GM18873 (cell line): ENCODE data around the gene TMEM9B.
"Not testable (repeated sequence)": the region's sequence is repeated elsewhere in the genome, so short reads cannot be mapped to it uniquely, and the experiment has no call there.

Source experiments
- ATAC-seq: cut with Tn5 transposase; IDR thresholded peaks from one replicate; pipeline ENCODE4 v1.9.1; 2021; ENCODE audit warnings: mild to moderate bottlenecking, moderate library complexity, moderate number of reproducible peaks; ENCODE audit not compliant: unreplicated experiment, low FRiP score

TMEM9B gene

GRCh38 chr11:8964324-8965320, at the start of gene TMEM9B:
Gene TMEM9B (minus strand): TSS chr11:8964442. CDS start chr11:8964313, 129 bp downstream.
- peak; percentile 62 for ATAC-seq

GRCh38 chr11:9013373-9013772, 49.1 kb upstream of the TMEM9B start:
- ATAC-seq = no peak

- ATAC-seq = not testable (repeated sequence)
Measured at GRCh38 chr11:9009538-9009937, 45.3 kb upstream of the TMEM9B start.

GRCh38 chr11:9008661-9009060, 44.4 kb upstream of the TMEM9B start:
- no peak for ATAC-seq

GRCh38 chr11:9008011-9008550, 43.8 kb upstream of the TMEM9B start:
- no peak for ATAC-seq

- ATAC-seq = no peak
Measured at GRCh38 chr11:9005087-9005486, 40.8 kb upstream of the TMEM9B start.

DNA sequence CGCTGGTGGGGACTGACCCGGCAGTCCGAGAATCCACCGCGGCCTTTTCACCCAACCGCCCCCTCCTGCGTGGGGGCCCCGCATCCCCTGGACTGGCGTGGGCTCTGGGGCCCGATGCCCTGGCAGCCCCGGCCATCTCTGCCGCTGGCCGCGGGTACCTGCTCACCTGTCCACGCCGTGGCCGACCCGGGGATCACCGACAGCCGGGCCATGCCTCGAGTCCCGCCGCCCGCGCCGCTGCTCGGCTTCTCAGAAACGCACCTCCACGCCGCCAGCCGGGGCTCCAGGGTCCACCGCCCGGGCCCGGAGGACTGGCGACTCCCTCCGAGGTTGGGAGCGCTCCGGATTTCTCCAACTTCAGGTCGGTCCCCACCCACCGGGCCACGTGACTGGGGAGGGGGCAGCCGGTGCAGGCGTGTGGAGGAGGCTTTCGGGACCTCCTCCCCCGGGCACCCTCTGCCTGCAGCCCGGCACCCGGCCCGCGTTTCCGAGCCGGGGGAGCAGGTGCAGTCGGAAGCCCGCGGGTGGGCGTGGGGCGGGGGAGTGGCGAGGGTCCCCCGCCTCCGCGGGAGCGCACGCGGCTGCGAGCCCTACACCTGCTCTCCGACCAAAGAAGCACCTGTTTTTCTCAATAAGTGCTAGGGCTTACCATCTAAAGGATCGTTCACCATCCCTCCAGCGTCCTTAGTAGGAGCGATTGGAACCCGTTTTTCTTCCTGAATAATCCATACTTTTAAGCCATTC, 40.1 kb upstream of the TMEM9B start:
- ATAC-seq = no peak

- ATAC-seq = no peak
Measured at GRCh38 chr11:9003573-9004182, 39.4 kb upstream of the TMEM9B start, which contains the start of gene NRIP3. Gene NRIP3 (minus strand): TSS chr11:9004001. CDS start chr11:9003935, 66 bp downstream.

DNA sequence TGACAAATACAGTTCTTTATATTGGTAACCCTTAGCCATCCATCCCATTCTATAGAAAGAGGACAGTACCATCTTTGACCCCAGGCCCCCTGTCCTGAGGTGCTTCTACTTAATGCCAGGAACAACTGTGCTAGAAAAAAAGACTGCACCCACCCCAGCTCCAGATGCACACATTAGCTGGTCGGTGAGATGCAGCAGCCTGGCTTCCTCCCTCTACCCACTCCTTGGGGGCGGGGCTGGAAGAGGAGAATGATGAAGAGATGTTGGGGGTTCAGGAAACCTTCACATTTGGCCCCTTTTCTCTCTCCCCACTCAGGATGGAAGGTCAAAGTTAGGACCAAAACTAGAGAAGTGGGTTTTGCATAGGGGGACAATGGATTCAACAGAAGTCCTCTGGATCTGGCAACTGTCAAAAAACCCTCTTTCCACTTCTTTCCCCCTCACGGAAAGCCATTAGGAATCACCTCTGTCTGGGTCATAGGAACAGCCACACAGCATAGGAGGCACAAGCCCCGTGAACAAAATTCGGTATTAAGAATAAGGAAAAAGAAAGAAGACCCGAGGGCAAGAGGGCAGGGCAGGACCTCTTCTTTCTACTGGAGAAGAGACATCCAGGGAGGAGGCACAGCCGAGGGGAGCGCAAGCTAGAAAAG, 38.8 kb upstream of the TMEM9B start:
- ATAC-seq = no peak

DNA sequence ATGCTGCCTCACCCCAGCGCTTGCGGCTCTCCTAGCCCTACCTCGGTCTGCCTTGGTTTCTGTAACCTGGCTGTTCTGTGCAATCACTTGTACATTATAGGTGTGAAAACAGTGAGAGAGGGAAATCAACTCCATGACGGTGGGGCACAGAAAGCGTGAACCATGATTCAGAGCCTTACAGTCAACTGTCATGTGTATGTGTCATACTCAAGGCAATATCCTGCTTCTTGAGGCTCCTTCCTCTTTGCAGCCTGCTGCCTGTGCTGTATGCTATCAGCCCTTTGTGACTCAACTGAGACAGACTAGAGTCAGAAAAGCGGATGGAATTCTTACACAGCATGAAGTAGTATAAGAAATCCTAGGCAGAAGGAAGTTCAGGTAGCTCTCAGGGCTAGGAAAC, 37.5 kb upstream of the TMEM9B start:
- ATAC-seq = no peak

DNA sequence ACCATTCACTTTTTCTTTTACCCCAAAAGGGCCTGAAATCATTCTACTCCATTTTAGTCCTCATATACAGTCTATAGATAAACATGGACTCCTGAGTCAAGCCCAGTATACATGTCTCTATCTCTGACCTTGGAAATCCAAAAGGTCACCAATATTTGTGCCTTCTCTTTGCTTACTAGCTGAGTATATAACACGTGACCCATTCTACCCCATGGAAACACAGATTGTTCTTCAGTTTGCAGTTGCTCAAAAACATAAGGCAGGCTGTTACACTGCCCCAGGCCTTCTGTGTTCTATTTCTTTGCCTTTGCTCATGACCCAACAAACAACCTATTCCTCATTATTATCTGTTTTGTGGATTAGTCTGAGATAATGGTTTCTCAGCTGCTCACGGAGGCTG, 33.8 kb upstream of the TMEM9B start:
- ATAC-seq = no peak

GRCh38 chr11:8997451-8997850, 33.2 kb upstream of the TMEM9B start:
- ATAC-seq = no peak

DNA sequence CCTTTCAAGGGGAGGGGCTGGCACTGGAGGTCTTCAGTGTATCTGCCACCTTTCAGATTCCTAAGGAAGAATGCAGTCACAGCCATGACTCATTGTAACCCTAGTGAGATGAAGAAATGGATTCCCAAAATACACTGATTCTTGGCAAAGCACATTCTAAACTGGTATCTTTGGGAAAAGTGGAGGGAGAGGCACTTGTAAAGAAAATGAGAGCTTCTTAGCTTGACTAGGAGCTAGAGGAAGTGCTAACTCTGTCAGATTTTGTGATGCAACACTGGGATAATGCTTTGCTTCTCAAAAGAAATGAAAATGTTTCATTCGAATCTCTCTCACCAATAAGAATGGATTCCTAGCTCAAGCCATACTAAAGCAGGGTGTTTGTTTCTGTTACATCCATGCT, 25.2 kb upstream of the TMEM9B start:
- ATAC-seq = no peak

DNA sequence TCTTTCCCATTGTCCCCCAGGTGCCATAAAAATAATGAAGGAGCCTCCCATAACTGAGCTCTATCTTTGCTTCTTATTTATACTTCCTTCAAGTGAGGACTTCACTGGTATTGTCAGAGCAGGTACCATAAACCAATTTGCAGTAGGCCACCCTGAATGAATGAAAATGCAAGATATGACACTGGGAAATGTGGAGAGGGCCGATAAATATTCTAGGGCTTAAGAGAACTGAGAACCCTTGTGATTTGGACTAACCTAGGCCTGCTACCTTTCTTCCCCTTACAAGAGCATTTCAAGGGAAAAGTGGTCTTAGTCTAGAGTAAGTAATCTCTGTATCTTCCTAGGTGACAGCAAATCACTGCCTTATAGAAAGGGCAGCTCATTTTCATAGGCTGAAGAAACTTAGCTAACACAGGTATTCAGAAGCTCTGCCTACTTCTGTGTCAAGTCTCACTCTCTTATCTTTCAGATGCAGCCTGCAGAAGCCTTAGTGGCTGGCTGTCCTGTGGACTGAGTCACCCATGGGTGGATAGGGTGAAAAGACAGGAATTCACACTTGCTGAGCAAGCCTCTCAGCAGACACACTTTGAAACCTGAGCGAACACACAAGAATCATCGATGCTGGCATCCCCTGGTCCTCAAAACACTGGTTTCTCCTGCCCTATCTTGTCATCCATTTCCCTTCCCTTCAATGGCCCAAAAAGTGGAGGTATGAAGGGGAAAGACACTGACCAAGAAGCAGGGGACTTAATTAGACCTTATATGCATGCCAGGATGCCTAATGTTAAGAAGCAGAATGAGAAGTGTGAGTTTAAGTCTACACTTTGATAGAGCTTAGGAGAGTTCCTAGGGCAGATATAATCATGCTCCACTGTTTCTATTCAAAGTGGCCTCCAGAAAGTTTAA, 24.3 kb upstream of the TMEM9B start:
- ATAC-seq = no peak

DNA sequence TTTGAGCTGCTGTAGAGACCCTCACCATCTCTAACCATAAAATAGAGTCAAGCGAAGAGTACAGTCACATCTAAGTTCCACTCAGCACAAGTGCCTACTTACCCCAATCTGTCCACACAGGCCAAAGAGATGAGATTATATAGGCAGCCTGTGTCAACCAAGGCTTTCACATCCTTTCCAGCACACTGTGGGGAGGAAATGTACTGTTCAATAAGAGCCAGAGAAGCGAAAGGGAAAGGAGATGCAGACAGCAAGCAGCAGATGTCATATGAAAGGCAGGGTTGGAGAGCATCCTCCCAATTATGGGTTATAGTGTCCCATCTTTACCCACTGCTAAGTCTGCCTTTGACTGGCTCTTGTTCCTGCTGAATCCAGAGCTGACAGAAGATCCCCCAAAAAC, 23.2 kb upstream of the TMEM9B start:
- ATAC-seq = no peak

DNA sequence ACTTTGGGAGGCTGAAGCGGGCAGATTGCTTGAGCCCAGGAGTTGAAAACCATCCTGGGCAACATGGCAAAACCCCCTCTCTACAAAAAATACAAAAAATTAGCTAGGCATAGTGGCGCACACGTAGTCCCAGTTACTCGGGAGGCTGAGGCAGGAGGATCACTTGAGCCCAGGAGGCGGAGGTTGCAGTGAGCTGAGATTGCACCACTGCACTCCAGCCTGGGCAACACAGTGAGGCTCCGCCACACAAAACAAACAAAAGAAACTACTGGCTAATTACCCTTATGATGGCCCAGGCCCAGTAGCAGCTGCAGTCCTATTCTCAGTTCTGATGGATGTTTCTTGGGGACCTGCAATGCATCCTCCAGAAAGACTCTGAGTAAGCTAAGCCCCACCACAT, 22.5 kb upstream of the TMEM9B start:
- not testable (repeated sequence) for ATAC-seq

GRCh38 chr11:8985462-8985861, 21.2 kb upstream of the TMEM9B start:
- no peak for ATAC-seq

DNA sequence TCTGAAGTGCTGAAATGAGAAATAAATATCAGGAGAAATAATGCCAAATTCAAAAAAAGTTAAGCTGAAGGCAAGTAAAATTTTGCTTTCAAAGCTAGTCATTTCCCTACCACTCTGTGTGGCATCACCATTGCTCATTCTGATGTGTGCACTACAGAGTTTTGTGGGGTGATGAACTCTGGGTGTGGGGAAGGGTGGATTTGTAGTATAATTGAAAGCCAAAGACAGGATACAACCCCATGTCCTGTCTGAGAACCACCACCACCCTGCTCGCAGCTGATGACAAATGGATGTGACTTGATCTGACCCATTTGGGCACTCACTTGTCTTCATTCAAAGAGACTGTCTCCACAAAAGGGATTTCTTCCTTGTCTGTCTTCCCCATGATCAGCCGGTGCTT, 19.3 kb upstream of the TMEM9B start:
- ATAC-seq = no peak

- no peak for ATAC-seq
Measured at GRCh38 chr11:8980485-8980884, 16.2 kb upstream of the TMEM9B start.
